Osteoblast (primary cell): ENCODE measurements around the gene DPM1. TPM values are rescaled to one million over a fixed set of nuclear protein-coding genes. Genes with fewer than 3 reads are reported as not detected.
A peak's percentile ranks its signal among the peaks of the same experiment; 100 is the strongest.
"Not testable (repeated sequence)": the region's sequence is repeated elsewhere in the genome, so short reads cannot be mapped to it uniquely, and the experiment has no call there.

ENCODE experiments used
- DNase-seq: peaks from one replicate; pipeline ENCODE4 v3.0.0; 2011; ENCODE audit warnings: low spot score, mixed read lengths; ENCODE audit not compliant: insufficient read length; ENCODE audit errors: missing footprints
- H2AFZ ChIP-seq: 2 replicates; pipeline ENCODE4 v1.6.0; 2011; ENCODE audit warnings: mild to moderate bottlenecking, low read length
- H3K27ac ChIP-seq: 2 replicates; pipeline ENCODE4 v1.5.1; 2011; ENCODE audit warnings: mild to moderate bottlenecking, low read depth, low read length, moderate library complexity
- H3K27me3 ChIP-seq: 2 replicates; pipeline ENCODE4 v1.6.0; 2012; ENCODE audit warnings: mild to moderate bottlenecking, control low read depth, inconsistent platforms, low read length, moderate library complexity; ENCODE audit not compliant: insufficient read depth
- H3K36me3 ChIP-seq: 2 replicates; pipeline ENCODE4 v1.5.1; 2011; ENCODE audit warnings: mild to moderate bottlenecking, low read length, control low read depth, moderate library complexity; ENCODE audit not compliant: insufficient read depth
- H3K4me1 ChIP-seq: 2 replicates; pipeline ENCODE4 v1.5.1; 2011; ENCODE audit warnings: mild to moderate bottlenecking, low read length, control low read depth, moderate library complexity; ENCODE audit not compliant: insufficient read depth
- H3K4me2 ChIP-seq: 2 replicates; pipeline ENCODE4 v1.6.0; 2011; ENCODE audit warnings: mild to moderate bottlenecking, low read length; ENCODE audit not compliant: insufficient read depth
- H3K4me3 ChIP-seq: fragments of 200-600 bp; sonication (generic); 3 replicates; pipeline ENCODE4 v1.5.1; 2012; ENCODE audit warnings: mild to moderate bottlenecking, low read length, inconsistent platforms; ENCODE audit not compliant: insufficient read depth
- H3K79me2 ChIP-seq: 2 replicates; pipeline ENCODE4 v1.6.0; 2012; ENCODE audit warnings: mild to moderate bottlenecking, low read length, control low read depth, inconsistent platforms; ENCODE audit not compliant: insufficient read depth
- H3K9me3 ChIP-seq: 2 replicates; pipeline ENCODE4 v1.5.1; 2011; ENCODE audit warnings: low read depth, low read length, control low read depth
- H4K20me1 ChIP-seq: 2 replicates; pipeline ENCODE4 v1.6.0; 2012; ENCODE audit warnings: mild to moderate bottlenecking, low read length, control low read depth; ENCODE audit not compliant: insufficient read depth
- total RNA-seq: library from RNA; depleted of rRNA; stranded (reverse); fragments of >200 nt; gene quantifications from 2 replicates; pipeline ENCODE4 v1.2.3, GENCODE V29; 2012
- TF ChIP-seq, protein P1 (sequence below): IDR thresholded peaks from 2 replicates; pipeline ENCODE4 v1.5.1; 2011; ENCODE audit warnings: mild to moderate bottlenecking, low read depth, low read length, moderate library complexity; ENCODE audit errors: extremely low read depth

Gene DPM1
- total RNA-seq, 1 donor, result 53.2 TPM

DNA sequence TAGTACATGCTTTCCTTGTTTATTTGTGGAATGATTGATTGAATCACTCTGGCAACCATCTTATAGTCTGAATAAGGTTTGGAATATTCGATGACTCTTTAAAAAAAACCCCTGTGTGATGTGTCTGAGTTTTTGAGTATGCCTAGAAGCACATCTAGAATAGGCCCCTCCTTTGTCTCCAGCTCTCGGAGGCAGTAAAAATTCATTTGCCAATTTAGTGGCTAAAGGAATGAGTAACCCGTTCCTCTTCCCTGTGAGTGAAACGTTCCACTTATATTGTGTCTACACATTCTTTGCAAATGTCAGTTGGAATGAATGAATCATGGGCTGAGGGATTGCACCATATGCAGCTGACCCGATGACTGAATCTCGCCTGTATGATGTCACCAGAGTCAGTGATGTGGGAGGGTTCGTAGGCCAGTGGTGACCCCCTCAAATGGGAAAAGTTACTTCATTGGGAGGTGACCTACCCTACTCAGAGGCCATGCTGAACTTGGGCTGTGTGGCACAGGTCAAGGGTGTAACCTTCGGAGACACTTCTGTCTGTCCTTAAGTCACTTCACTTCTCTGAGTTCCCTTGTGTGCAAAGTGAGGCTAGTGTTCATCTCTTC lies 21.8 kb upstream of the DPM1 start:
- peak overlapping the region; percentile 90 for H3K27ac ChIP-seq
- peaks cover 30% of the 10 kb centered on the region for H3K4me1 ChIP-seq
- no peaks in the 10 kb centered on the region for H3K9me3 ChIP-seq
- peak overlapping the region; percentile 39 for H3K4me2 ChIP-seq
- no peak overlapping the region for H3K4me3 ChIP-seq
- no peaks in the 10 kb centered on the region for H4K20me1 ChIP-seq
- no peaks in the 10 kb centered on the region for H3K36me3 ChIP-seq
- DNase-seq, result peak; percentile 97
- TF ChIP-seq, protein P1, sequence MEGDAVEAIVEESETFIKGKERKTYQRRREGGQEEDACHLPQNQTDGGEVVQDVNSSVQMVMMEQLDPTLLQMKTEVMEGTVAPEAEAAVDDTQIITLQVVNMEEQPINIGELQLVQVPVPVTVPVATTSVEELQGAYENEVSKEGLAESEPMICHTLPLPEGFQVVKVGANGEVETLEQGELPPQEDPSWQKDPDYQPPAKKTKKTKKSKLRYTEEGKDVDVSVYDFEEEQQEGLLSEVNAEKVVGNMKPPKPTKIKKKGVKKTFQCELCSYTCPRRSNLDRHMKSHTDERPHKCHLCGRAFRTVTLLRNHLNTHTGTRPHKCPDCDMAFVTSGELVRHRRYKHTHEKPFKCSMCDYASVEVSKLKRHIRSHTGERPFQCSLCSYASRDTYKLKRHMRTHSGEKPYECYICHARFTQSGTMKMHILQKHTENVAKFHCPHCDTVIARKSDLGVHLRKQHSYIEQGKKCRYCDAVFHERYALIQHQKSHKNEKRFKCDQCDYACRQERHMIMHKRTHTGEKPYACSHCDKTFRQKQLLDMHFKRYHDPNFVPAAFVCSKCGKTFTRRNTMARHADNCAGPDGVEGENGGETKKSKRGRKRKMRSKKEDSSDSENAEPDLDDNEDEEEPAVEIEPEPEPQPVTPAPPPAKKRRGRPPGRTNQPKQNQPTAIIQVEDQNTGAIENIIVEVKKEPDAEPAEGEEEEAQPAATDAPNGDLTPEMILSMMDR, result no peak
- H3K27me3 ChIP-seq, result peaks cover 6% of the 10 kb centered on the region
- H2AFZ ChIP-seq, result no peak overlapping the region
- H3K79me2 ChIP-seq, result no peaks in the 10 kb centered on the region

DNA sequence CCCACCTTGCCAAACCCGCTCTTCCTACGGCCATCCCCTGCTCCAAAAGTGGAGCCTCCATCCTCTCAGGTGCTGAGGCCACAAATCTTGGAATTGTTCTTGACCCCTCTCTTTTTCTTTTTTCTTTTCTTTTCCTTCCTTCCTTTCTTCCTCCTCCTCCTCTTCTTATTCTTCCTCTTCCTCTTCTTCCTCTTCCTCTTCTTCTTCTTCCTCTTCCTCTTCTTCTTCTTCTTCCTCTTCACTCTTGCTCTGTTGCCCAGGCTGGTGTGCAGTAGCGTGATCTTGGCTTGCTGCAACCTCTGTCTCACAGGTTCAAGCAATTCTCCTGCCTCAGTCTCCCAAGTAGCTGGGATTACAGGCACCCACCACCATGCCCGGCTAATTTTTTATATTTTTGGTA lies 20.2 kb upstream of the DPM1 start:
- not testable (repeated sequence) for H3K9me3 ChIP-seq, H3K27ac ChIP-seq, H3K36me3 ChIP-seq, H4K20me1 ChIP-seq, H2AFZ ChIP-seq, H3K27me3 ChIP-seq, H3K4me3 ChIP-seq, H3K4me2 ChIP-seq, H3K79me2 ChIP-seq, DNase-seq
- peaks cover 28% of the 10 kb centered on the region for H3K4me1 ChIP-seq

DNA sequence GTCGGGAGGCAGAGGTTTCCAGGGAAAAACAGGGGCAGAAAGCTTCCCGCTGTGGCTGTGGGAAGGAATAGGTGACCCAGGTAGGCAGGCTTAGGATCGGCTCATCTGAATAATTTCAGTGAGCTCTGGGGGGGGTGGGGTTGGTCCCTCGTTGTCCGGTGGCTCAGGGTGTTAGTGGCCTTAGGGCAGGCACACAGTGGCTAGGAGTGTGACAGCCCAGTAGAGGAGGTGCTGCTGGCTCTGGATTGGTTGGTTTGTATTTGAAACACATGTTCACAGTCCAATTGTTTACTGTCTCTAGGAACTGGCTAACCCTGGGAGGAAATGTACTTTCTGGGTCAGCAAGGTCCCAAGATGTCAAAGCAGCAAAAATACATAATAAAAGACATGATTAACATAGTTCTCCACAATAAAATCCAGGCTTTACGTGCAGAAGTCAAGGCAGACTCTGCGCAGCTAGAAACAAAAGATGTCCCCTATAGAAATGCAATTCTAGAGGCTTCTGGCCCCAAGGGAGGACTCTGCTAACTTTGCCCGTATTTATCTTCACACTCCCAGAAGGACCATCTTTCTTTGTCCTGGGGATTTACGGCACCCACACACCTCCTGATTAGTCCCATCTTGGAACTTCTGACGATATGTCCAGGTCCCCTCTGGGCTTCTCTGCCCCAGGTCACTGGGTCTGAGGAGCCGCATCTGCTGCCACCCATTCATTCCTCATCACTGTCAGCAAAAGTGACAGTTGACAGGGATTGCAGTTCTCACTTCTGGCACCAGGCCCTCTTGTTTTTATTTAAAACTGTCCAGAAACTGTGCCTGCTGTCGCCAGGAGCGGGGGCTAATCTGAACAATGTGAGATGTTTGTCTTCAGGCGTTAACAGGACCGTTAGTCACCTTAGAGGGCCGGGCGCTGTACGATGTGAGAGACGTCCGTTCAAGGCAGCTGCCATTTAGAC lies 19.0 kb upstream of the DPM1 start:
- peaks cover 25% of the 10 kb centered on the region for H3K4me1 ChIP-seq
- H3K4me2 ChIP-seq, result peak overlapping the region; percentile 6
- H3K27ac ChIP-seq, result no peak overlapping the region
- H3K79me2 ChIP-seq, result no peaks in the 10 kb centered on the region
- no peaks in the 10 kb centered on the region for H4K20me1 ChIP-seq
- H3K36me3 ChIP-seq, result no peaks in the 10 kb centered on the region
- TF ChIP-seq, protein P1, result no peak
- H3K27me3 ChIP-seq, result peaks cover 6% of the 10 kb centered on the region
- H2AFZ ChIP-seq, result peak overlapping the region; percentile 71
- H3K9me3 ChIP-seq, result no peaks in the 10 kb centered on the region
- DNase-seq, result no peak
- H3K4me3 ChIP-seq, result no peak overlapping the region

DNA sequence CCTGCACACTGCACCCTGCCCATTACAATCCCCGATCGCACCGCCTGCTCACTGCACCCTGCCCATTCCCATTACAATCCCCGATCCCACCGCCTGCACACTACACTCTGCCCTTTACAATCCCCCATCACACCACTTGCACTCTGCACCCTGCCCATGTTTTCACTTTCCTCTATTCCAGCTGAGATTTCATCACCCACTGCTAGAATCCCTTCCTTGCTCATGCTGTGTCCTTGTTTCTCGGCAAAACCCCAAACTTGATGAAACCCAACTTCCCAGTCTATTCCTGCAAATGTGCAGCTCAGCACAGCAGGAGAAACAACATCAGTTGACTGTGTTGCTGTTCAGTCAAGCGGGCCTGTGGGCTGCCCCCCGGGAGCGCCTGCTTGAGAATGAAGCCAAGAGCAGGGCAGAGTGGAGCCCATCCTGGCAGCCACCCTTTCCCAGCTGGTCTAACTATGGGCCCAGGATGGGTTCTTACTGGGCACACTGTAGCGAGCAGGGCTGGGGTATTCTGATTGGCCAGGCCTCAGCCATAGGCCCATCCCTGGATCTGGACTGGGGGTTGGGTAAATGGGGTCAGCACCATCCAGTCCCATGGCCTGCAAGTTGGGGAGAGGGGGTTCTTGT lies 17.5 kb upstream of the DPM1 start:
- no peak for DNase-seq
- H3K4me1 ChIP-seq, result peaks cover 12% of the 10 kb centered on the region
- H3K4me2 ChIP-seq, result no peak overlapping the region
- H4K20me1 ChIP-seq, result no peaks in the 10 kb centered on the region
- no peak overlapping the region for H2AFZ ChIP-seq
- H3K27me3 ChIP-seq, result peaks cover 6% of the 10 kb centered on the region
- H3K9me3 ChIP-seq, result no peaks in the 10 kb centered on the region
- no peaks in the 10 kb centered on the region for H3K79me2 ChIP-seq
- H3K4me3 ChIP-seq, result no peak overlapping the region
- TF ChIP-seq, protein P1, result no peak
- no peak overlapping the region for H3K27ac ChIP-seq
- H3K36me3 ChIP-seq, result no peaks in the 10 kb centered on the region
